HepG2 (cell line): ENCODE measurements around the gene OTUB2. TPM values are rescaled to one million over a fixed set of nuclear protein-coding genes. Genes with fewer than 3 reads are reported as not detected.
A peak's percentile ranks its signal among the peaks of the same experiment; 100 is the strongest.

Experiments used
- ATM ChIP-seq: fragments of 450-650 bp; IDR thresholded peaks from 2 replicates; pipeline ENCODE4 v1.7.1; 2017; ENCODE audit warnings: mild to moderate bottlenecking, borderline replicate concordance
- DMTF1 ChIP-seq: sonication (generic); formaldehyde crosslinking; IDR thresholded peaks from 2 replicates; pipeline ENCODE4 v1.4.0; 2020; ENCODE audit warnings: mild to moderate bottlenecking, missing genetic modification reagents
- ELF1 ChIP-seq: sonication (generic); formaldehyde crosslinking; IDR thresholded peaks from 2 replicates; pipeline ENCODE4 v1.4.0; 2020; ENCODE audit warnings: missing genetic modification reagents
- IKZF5 ChIP-seq: IDR thresholded peaks from 2 replicates; pipeline ENCODE4 v1.6.1; 2018; ENCODE audit warnings: missing genetic modification reagents, mild to moderate bottlenecking, missing compliant biosample characterization
- ISX ChIP-seq: sonication (generic); formaldehyde crosslinking; conservative IDR thresholded peaks from 2 replicates; pipeline ENCODE4 v1.5.0; 2020; ENCODE audit warnings: missing genetic modification reagents
- LBX2 ChIP-seq: sonication (generic); formaldehyde crosslinking; IDR thresholded peaks from 2 replicates; pipeline ENCODE4 v1.5.0; 2020; ENCODE audit warnings: missing genetic modification reagents, mild to moderate bottlenecking, borderline replicate concordance
- NR2F6 ChIP-seq, 2 experiments: IDR thresholded peaks; 2 replicates each; pipeline ENCODE4 v1.6.1; 2016; ENCODE audit warnings: antibody characterized with exemption in 1 of 2, mild to moderate bottlenecking in 1 of 2
- PAF1 ChIP-seq: IDR thresholded peaks from 2 replicates; pipeline ENCODE4 v1.6.1; 2016; ENCODE audit warnings: missing genetic modification reagents, missing compliant biosample characterization
- PATZ1 ChIP-seq: sonication (generic); formaldehyde crosslinking; IDR thresholded peaks from 2 replicates; pipeline ENCODE4 v1.4.0; 2020; ENCODE audit warnings: missing genetic modification reagents
- PAWR ChIP-seq: sonication (generic); formaldehyde crosslinking; IDR thresholded peaks from 2 replicates; pipeline ENCODE4 v1.4.0; 2020; ENCODE audit warnings: missing genetic modification reagents, mild to moderate bottlenecking, borderline replicate concordance
- RXRA ChIP-seq: sonication (generic); formaldehyde crosslinking; IDR thresholded peaks from 2 replicates; pipeline ENCODE4 v1.5.1; 2020; ENCODE audit warnings: missing genetic modification reagents
- SMYD3 ChIP-seq: sonication (generic); formaldehyde crosslinking; IDR thresholded peaks from 2 replicates; pipeline ENCODE4 v1.8.1; 2023; ENCODE audit warnings: mild to moderate bottlenecking, missing genetic modification reagents
- SNAI1 ChIP-seq: sonication (generic); formaldehyde crosslinking; IDR thresholded peaks from 2 replicates; pipeline ENCODE4 v1.5.0; 2020; ENCODE audit warnings: mild to moderate bottlenecking, missing genetic modification reagents, borderline replicate concordance
- THYN1 ChIP-seq: sonication (generic); formaldehyde crosslinking; IDR thresholded peaks from 2 replicates; pipeline ENCODE4 v1.8.1; 2023; ENCODE audit warnings: low read depth, mild to moderate bottlenecking, moderate library complexity, missing genetic modification reagents, borderline replicate concordance
- ZFP36L2 ChIP-seq: sonication (generic); formaldehyde crosslinking; IDR thresholded peaks from 2 replicates; pipeline ENCODE4 v1.4.0; 2020; ENCODE audit warnings: missing genetic modification reagents
- ZNF251 ChIP-seq: sonication (generic); formaldehyde crosslinking; IDR thresholded peaks from 2 replicates; pipeline ENCODE4 v1.9.0; 2021; ENCODE audit warnings: mild to moderate bottlenecking, missing genetic modification reagents
- ZNF691 ChIP-seq: sonication (generic); formaldehyde crosslinking; IDR thresholded peaks from 2 replicates; pipeline ENCODE4 v1.4.0; 2020; ENCODE audit warnings: missing genetic modification reagents, low read depth, mild to moderate bottlenecking, borderline replicate concordance
- ZNF749 ChIP-seq: sonication (generic); formaldehyde crosslinking; IDR thresholded peaks from 2 replicates; pipeline ENCODE4 v1.8.0; 2022; ENCODE audit warnings: mild to moderate bottlenecking, missing genetic modification reagents, moderate library complexity, borderline replicate concordance
- ZNF891 ChIP-seq: sonication (generic); formaldehyde crosslinking; IDR thresholded peaks from 2 replicates; pipeline ENCODE4 v1.5.0; 2020; ENCODE audit warnings: mild to moderate bottlenecking, missing genetic modification reagents
- polyA plus RNA-seq, 8 experiments: library from polyadenylated mRNA; depleted of rRNA in 3 of 8; stranded (reverse) in 7 of 8; unstranded in 1 of 8; fragments of >200 nt; fragmentation: Illumina TruSeq in 4 of 8; extraction: Trizol in 4 of 8; gene quantifications; 2 replicates each; pipeline versions ENCODE4 v1.2.1 to v1.2.3, GENCODE V29; 2011 to 2016; ENCODE audit warnings: low read depth in 4 of 8, missing spikeins in 1 of 8, mixed read lengths in 1 of 8; ENCODE audit not compliant: insufficient read depth in 1 of 8
- total RNA-seq, 5 experiments: library from RNA; depleted of rRNA; stranded (reverse); fragments of >200 nt; fragmentation: Illumina TruSeq; extraction: Trizol; gene quantifications; 2 replicates each; pipeline ENCODE4 v1.2.3, GENCODE V29; 2016; ENCODE audit warnings: low read depth in 1 of 5

Gene OTUB2
- total and polyA plus RNA-seq, 2 of the 13 experiments (the other 11 are each of a cell fraction or from before 2014, with no cell fraction given), result 2.2 to 2.4 TPM

GRCh38 chr14:94022532-94023411 is 3.4 kb upstream of the OTUB2 start (continued):
- TF ChIP-seq SMYD3 (CRISPR knock-in tag) (no peak), ZNF691 (peak; percentile 52; the same call in 1 of the 2 replicates), NR2F6 (IDR thresholded peaks at IDR 0.05) (peak; percentile 56; the same call in 1 of the 2 replicates), NR2F6 (CRISPR knock-in tag; IDR thresholded peaks at IDR 0.05) (peak; percentile 59; the same call in 1 of the 2 replicates), LBX2 (no peak), THYN1 (CRISPR knock-in tag) (no peak), SNAI1 (no peak), ZFP36L2 (CRISPR knock-in tag) (no peak), PATZ1 (CRISPR knock-in tag) (peak; percentile 85), PAF1 (CRISPR knock-in tag) (no peak), DMTF1 (CRISPR knock-in tag) (no peak), ZNF251 (CRISPR knock-in tag) (no peak), ISX (CRISPR knock-in tag) (no peak), ZNF749 (CRISPR knock-in tag) (0 out of 2 replicates have a peak, but pooled peaks have one; percentile 25), ATM (no peak), PAWR (CRISPR knock-in tag) (no peak), IKZF5 (no peak), ELF1 (CRISPR knock-in tag) (no peak), ZNF891 (no peak), RXRA (CRISPR knock-in tag) (no peak)
